ENCODE data around the gene RAPGEF3. TPM values are rescaled to one million over a fixed set of nuclear protein-coding genes. Genes with fewer than 3 reads are reported as not detected.

RAPGEF3 gene
- total and polyA plus RNA-seq, 2 of the 13 experiments (the other 11 are each of a cell fraction or from before 2014, with no cell fraction given) = 0.07 TPM

GRCh38 chr12:47733142-47733541 is 25.5 kb downstream of the RAPGEF3 start (continued):
- TF ChIP-seq ZNF609 (CRISPR knock-in tag; IDR thresholded peaks at IDR 0.05; ENCODE audit: borderline replicate concordance) (no peak), ZNF577 (CRISPR knock-in tag; IDR thresholded peaks at IDR 0.05; ENCODE audit: borderline replicate concordance, low read depth) (no peak)
- TF ChIP-seq, protein P1, sequence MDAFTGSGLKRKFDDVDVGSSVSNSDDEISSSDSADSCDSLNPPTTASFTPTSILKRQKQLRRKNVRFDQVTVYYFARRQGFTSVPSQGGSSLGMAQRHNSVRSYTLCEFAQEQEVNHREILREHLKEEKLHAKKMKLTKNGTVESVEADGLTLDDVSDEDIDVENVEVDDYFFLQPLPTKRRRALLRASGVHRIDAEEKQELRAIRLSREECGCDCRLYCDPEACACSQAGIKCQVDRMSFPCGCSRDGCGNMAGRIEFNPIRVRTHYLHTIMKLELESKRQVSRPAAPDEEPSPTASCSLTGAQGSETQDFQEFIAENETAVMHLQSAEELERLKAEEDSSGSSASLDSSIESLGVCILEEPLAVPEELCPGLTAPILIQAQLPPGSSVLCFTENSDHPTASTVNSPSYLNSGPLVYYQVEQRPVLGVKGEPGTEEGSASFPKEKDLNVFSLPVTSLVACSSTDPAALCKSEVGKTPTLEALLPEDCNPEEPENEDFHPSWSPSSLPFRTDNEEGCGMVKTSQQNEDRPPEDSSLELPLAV (CRISPR knock-in tag; conservative IDR thresholded peaks at IDR 0.05; ENCODE audit: low read depth) = no peak

GRCh38 chr12:47732504-47732903 is 26.2 kb downstream of the RAPGEF3 start:
- no peak overlapping the region for H2AFZ ChIP-seq (ENCODE audit: low read length)
- H3K4me3 ChIP-seq (replicated peaks in 1 of 3; ENCODE audit: insufficient read depth in 1 of 3, low read depth in 2 of 3, low read length in 3 of 3) = no peak overlapping the region
- H3K4me2 ChIP-seq (ENCODE audit: low read depth, low read length) = no peak overlapping the region
- ATAC-seq = no peak
- WGBS (ENCODE audit: low lambda C conversion rate) = 0% methylated on average over 2 of the region's 2 CpGs
- CTCF ChIA-PET (ENCODE audit: low intra/inter-chr PET ratio, low total read pairs) = no interaction called here
- peaks cover 10 to 13% of the 10 kb centered on the region in 2 experiments; a peak in 4 of 5 replicates for H3K27me3 ChIP-seq (ENCODE audit: control insufficient read depth in 1 of 2, insufficient read depth in 2 of 2, low read length in 2 of 2)
- H3K36me3 ChIP-seq (replicated peaks in 1 of 2; ENCODE audit: control insufficient read depth in 1 of 2, insufficient read depth in 2 of 2, low read length in 2 of 2) = no peaks in the 10 kb centered on the region
- intact Hi-C loops (cut with micrococcal nuclease; ENCODE audit: unreplicated experiment) (no loop called here), in situ Hi-C loops (cut with HindIII; ENCODE audit: extremely low pct_ligation_motif_present, low pct_unique_long_range_greater_than_20kb) (no loop called here)
- H4K20me1 ChIP-seq (ENCODE audit: insufficient read depth, low read length) = no peaks in the 10 kb centered on the region
- no peak overlapping the region for H3K9ac ChIP-seq (ENCODE audit: insufficient read depth, low read depth, low read length)
- DNase-seq (ENCODE audit: low spot score) = no peak
- H3K27ac ChIP-seq (ENCODE audit: extremely low read length, insufficient read depth, low read length) = no peak overlapping the region
- FAIRE-seq = no peak
- no peaks in the 10 kb centered on the region for H3K9me3 ChIP-seq (ENCODE audit: low read length)
- POLR2A ChIA-PET = interaction anchor here (1.0 kb wide), 1 partner anchor 26 kb away, joined by 3 read pairs; no protein-coding TSS in a partner anchor
- no TSS peak for BruUV-seq (replicated peaks)
- peaks cover 9% of the 10 kb centered on the region for H3K4me1 ChIP-seq (ENCODE audit: insufficient read depth, low read length)
- no peaks in the 10 kb centered on the region for H3K79me2 ChIP-seq (ENCODE audit: insufficient read depth, low read length)
- no peak for TF ChIP-seq DNMT3B (CRISPR knock-in tag; conservative IDR thresholded peaks at IDR 0.05)
- no peak for TF ChIP-seq ZNF543 (CRISPR knock-in tag; IDR thresholded peaks at IDR 0.05)
- no peak for TF ChIP-seq TRIM22 (IDR thresholded peaks at IDR 0.05)
- TF ChIP-seq ZNF264 (CRISPR knock-in tag; IDR thresholded peaks at IDR 0.05) = no peak
- TF ChIP-seq ZNF773 (CRISPR knock-in tag; IDR thresholded peaks at IDR 0.05; ENCODE audit: borderline replicate concordance) = no peak
- TF ChIP-seq NR2C2 (CRISPR knock-in tag; IDR thresholded peaks at IDR 0.05; ENCODE audit: borderline replicate concordance) = no peak
- TF ChIP-seq PPARG (CRISPR knock-in tag; conservative IDR thresholded peaks at IDR 0.05) = no peak
- TF ChIP-seq GMEB2 (CRISPR knock-in tag; IDR thresholded peaks at IDR 0.05; ENCODE audit: low read depth) = no peak
- TF ChIP-seq, protein P2, sequence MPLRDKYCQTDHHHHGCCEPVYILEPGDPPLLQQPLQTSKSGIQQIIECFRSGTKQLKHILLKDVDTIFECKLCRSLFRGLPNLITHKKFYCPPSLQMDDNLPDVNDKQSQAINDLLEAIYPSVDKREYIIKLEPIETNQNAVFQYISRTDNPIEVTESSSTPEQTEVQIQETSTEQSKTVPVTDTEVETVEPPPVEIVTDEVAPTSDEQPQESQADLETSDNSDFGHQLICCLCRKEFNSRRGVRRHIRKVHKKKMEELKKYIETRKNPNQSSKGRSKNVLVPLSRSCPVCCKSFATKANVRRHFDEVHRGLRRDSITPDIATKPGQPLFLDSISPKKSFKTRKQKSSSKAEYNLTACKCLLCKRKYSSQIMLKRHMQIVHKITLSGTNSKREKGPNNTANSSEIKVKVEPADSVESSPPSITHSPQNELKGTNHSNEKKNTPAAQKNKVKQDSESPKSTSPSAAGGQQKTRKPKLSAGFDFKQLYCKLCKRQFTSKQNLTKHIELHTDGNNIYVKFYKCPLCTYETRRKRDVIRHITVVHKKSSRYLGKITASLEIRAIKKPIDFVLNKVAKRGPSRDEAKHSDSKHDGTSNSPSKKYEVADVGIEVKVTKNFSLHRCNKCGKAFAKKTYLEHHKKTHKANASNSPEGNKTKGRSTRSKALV (CRISPR knock-in tag; IDR thresholded peaks at IDR 0.05) = no peak
